H9 (cell line): Measurements from ENCODE around the gene ARL11. TPM values are rescaled to one million over a fixed set of nuclear protein-coding genes. Genes with fewer than 3 reads are reported as not detected.

Experiments used
- DNase-seq: peaks from one replicate; pipeline ENCODE4 v3.0.0-alpha.2; 2017
- H2AFZ ChIP-seq: one replicate; pipeline ENCODE4 v1.6.1; 2013; ENCODE audit warnings: mild to moderate bottlenecking, low read length, control low read depth, moderate library complexity
- H2AK5ac ChIP-seq: 2 replicates; pipeline ENCODE4 v1.6.1; 2013; ENCODE audit warnings: low read length, control low read depth, mixed read lengths; ENCODE audit not compliant: insufficient read length
- H2BK120ac ChIP-seq: one replicate; pipeline ENCODE4 v1.6.1; 2013; ENCODE audit warnings: low read depth, mild to moderate bottlenecking, low read length, control low read depth, inconsistent platforms; ENCODE audit not compliant: poor library complexity, severe bottlenecking
- H2BK12ac ChIP-seq: 2 replicates; pipeline ENCODE4 v1.6.1; 2013; ENCODE audit warnings: low read length, control low read depth, mixed read lengths, low read depth; ENCODE audit not compliant: insufficient read length
- H2BK15ac ChIP-seq: 2 replicates; pipeline ENCODE4 v1.6.1; 2013; ENCODE audit warnings: low read depth, low read length, control low read depth
- H2BK20ac ChIP-seq: one replicate; pipeline ENCODE4 v1.6.1; 2013; ENCODE audit warnings: low read depth, mild to moderate bottlenecking, low read length, control low read depth, inconsistent platforms; ENCODE audit not compliant: poor library complexity, severe bottlenecking
- H2BK5ac ChIP-seq: 2 replicates; pipeline ENCODE4 v1.6.1; 2013; ENCODE audit warnings: low read length, control low read depth, mixed read lengths; ENCODE audit not compliant: insufficient read length
- H3K14ac ChIP-seq: 2 replicates; pipeline ENCODE4 v1.6.1; 2013; ENCODE audit warnings: low read length, control low read depth; ENCODE audit not compliant: insufficient read depth
- H3K18ac ChIP-seq: 2 replicates; pipeline ENCODE4 v1.6.1; 2013; ENCODE audit warnings: low read depth, mild to moderate bottlenecking, mixed read lengths, low read length, control low read depth; ENCODE audit not compliant: insufficient read length
- H3K23ac ChIP-seq: 2 replicates; pipeline ENCODE4 v1.6.1; 2013; ENCODE audit warnings: low read length, control low read depth, mixed read lengths, low read depth; ENCODE audit not compliant: insufficient read length
- H3K23me2 ChIP-seq: 2 replicates; pipeline ENCODE4 v1.6.1; 2013; ENCODE audit warnings: low read depth, mild to moderate bottlenecking, mixed read lengths, low read length, control low read depth; ENCODE audit not compliant: insufficient read length, poor library complexity, severe bottlenecking
- H3K27ac ChIP-seq: 2 replicates; pipeline ENCODE4 v1.5.1; 2013; ENCODE audit warnings: low read length, control low read depth, mixed read lengths, low read depth; ENCODE audit not compliant: insufficient read length
- H3K27me3 ChIP-seq: 2 replicates; pipeline ENCODE4 v1.6.1; 2013; ENCODE audit warnings: low read length, control low read depth, inconsistent platforms; ENCODE audit not compliant: insufficient read depth
- H3K4ac ChIP-seq: 2 replicates; pipeline ENCODE4 v1.6.1; 2013; ENCODE audit warnings: low read depth, mild to moderate bottlenecking, control low read depth, inconsistent platforms, low read length, moderate library complexity
- H3K4me1 ChIP-seq: 2 replicates; pipeline ENCODE4 v1.6.1; 2013; ENCODE audit warnings: low read length, control low read depth, inconsistent platforms; ENCODE audit not compliant: insufficient read depth
- H3K4me2 ChIP-seq: 2 replicates; pipeline ENCODE4 v1.6.1; 2013; ENCODE audit warnings: low read length, control low read depth, mixed read lengths; ENCODE audit not compliant: insufficient read length, insufficient read depth
- H3K56ac ChIP-seq: 2 replicates; pipeline ENCODE4 v1.6.1; 2013; ENCODE audit warnings: low read depth, mild to moderate bottlenecking, mixed read lengths, low read length, control low read depth; ENCODE audit not compliant: insufficient read length
- H3K79me1 ChIP-seq: 2 replicates; pipeline ENCODE4 v1.6.1; 2013; ENCODE audit warnings: low read depth, mild to moderate bottlenecking, moderate library complexity, low read length, control low read depth, inconsistent platforms; ENCODE audit not compliant: insufficient read depth, poor library complexity, severe bottlenecking
- H3K79me2 ChIP-seq: 2 replicates; pipeline ENCODE4 v1.6.1; 2013; ENCODE audit warnings: low read length, control low read depth, inconsistent platforms; ENCODE audit not compliant: insufficient read depth
- H3K9ac ChIP-seq: 2 replicates; pipeline ENCODE4 v1.6.1; 2013; ENCODE audit warnings: low read length, control low read depth, mixed read lengths; ENCODE audit not compliant: insufficient read length; ENCODE audit errors: extremely low read depth
- H3K9me3 ChIP-seq: one replicate; pipeline ENCODE4 v1.6.1; 2013; ENCODE audit warnings: low read depth, low read length, inconsistent platforms; ENCODE audit not compliant: control insufficient read depth
- H3T11ph ChIP-seq: one replicate; pipeline ENCODE4 v1.6.1; 2013; ENCODE audit warnings: mild to moderate bottlenecking, low read length, control low read depth, inconsistent platforms
- H4K20me1 ChIP-seq: one replicate; pipeline ENCODE4 v1.6.1; 2013; ENCODE audit not compliant: control insufficient read depth, insufficient read length, insufficient read depth
- H4K5ac ChIP-seq: 2 replicates; pipeline ENCODE4 v1.6.1; 2013; ENCODE audit warnings: low read depth, mild to moderate bottlenecking, mixed read lengths, low read length, control low read depth; ENCODE audit not compliant: insufficient read length
- H4K8ac ChIP-seq: replicated peaks from 2 replicates; pipeline ENCODE4 v1.6.1; 2013; ENCODE audit warnings: low read length, control low read depth, mixed read lengths, low read depth; ENCODE audit not compliant: insufficient read length
- H4K91ac ChIP-seq: 2 replicates; pipeline ENCODE4 v1.6.1; 2013; ENCODE audit warnings: low read depth, mild to moderate bottlenecking, moderate library complexity, mixed read lengths, low read length, control low read depth; ENCODE audit not compliant: insufficient read length
- H3K27ac Mint-ChIP-seq, 3 experiments: 2 replicates in 2 of 3; 3 replicates in 1 of 3; pipeline ENCODE4 v1.8.0; 2020 to 2021; ENCODE audit warnings: mixed read lengths in 3 of 3, mild to moderate bottlenecking in 1 of 3, moderate library complexity in 1 of 3
- H3K27me3 Mint-ChIP-seq: 2 replicates; pipeline ENCODE4 v1.8.0; 2021; ENCODE audit warnings: low read depth, mild to moderate bottlenecking, moderate library complexity, mixed read lengths
- H3K36me3 Mint-ChIP-seq, 3 experiments: 2 replicates in 2 of 3; 3 replicates in 1 of 3; pipeline ENCODE4 v1.8.0; 2020 to 2021; ENCODE audit warnings: low read depth in 3 of 3, mixed read lengths in 3 of 3; ENCODE audit not compliant: insufficient read depth in 1 of 3
- H3K4me1 Mint-ChIP-seq, 2 experiments: 2 replicates each; pipeline ENCODE4 v1.8.0; 2020; ENCODE audit warnings: mixed read lengths in 2 of 2
- H3K4me3 Mint-ChIP-seq, 2 experiments: 2 replicates in 1 of 2; 3 replicates in 1 of 2; pipeline ENCODE4 v1.8.0; 2020 to 2021; ENCODE audit warnings: mild to moderate bottlenecking in 2 of 2, mixed read lengths in 2 of 2, moderate library complexity in 1 of 2
- H3K9me3 Mint-ChIP-seq, 2 experiments: 2 replicates in 1 of 2; 3 replicates in 1 of 2; pipeline ENCODE4 v1.8.0; 2020; ENCODE audit warnings: mild to moderate bottlenecking in 2 of 2, mixed read lengths in 2 of 2, moderate library complexity in 1 of 2
- CTCF ChIP-seq: fragments of 200-600 bp; sonication (generic); conservative IDR thresholded peaks from 3 replicates; pipeline ENCODE4 v1.8.0; 2021; ENCODE audit warnings: antibody characterized with exemption, mild to moderate bottlenecking
- WGBS: extraction: QIAGEN DNeasy Blood & Tissue Kit; methylation state at CpG from one replicate; pipeline ENCODE4 v1.1.7; 2013; ENCODE audit warnings: missing lambda C conversion rate, low lambda C conversion rate, mixed read lengths; ENCODE audit not compliant: insufficient read length; ENCODE audit errors: extremely low coverage; 5-methylcytosine and 5-hydroxymethylcytosine counted together
- total RNA-seq: library from RNA; stranded (reverse); gene quantifications from 2 replicates; pipeline ENCODE4 v1.2.1, GENCODE V29; 2021

ARL11 gene
- total RNA-seq, 1 experiment from 2014 or later = 0.42 TPM

GRCh38 chr13:49670828-49671227 is 42.5 kb downstream of the ARL11 start:
- no peak overlapping the region for H3K27ac ChIP-seq
- H2AFZ ChIP-seq = no peak overlapping the region
- peaks cover 40 to 44% (median 42%) of the 10 kb centered on the region in 3 experiments for H3K36me3 Mint-ChIP-seq
- H3K9me3 Mint-ChIP-seq = no peaks in the 10 kb centered on the region; a peak in 2 of 5 replicates
- H3K4me1 Mint-ChIP-seq = peaks cover 21 to 22% of the 10 kb centered on the region in 2 experiments
- no peak overlapping the region for H4K91ac ChIP-seq
- H3K4me1 ChIP-seq = no peaks in the 10 kb centered on the region
- H3K14ac ChIP-seq = no peak overlapping the region
- H3K9me3 ChIP-seq = no peaks in the 10 kb centered on the region
- no peak for DNase-seq
- no peak overlapping the region for H2BK15ac ChIP-seq
- no peak overlapping the region for H3K4me2 ChIP-seq
- H3T11ph ChIP-seq = no peak overlapping the region
- no peak overlapping the region for H2BK12ac ChIP-seq
- H3K23ac ChIP-seq = no peak overlapping the region
- H3K4ac ChIP-seq = no peak overlapping the region
- H3K18ac ChIP-seq = no peak overlapping the region
- no peaks in the 10 kb centered on the region for H3K27me3 ChIP-seq
- H4K20me1 ChIP-seq = no peaks in the 10 kb centered on the region
- H3K27me3 Mint-ChIP-seq = no peaks in the 10 kb centered on the region; the same call in 1 of the 2 replicates
- H3K9ac ChIP-seq = no peak overlapping the region
- no peaks in the 10 kb centered on the region for H3K79me1 ChIP-seq
- peak overlapping the region in 2 of 3 experiments; percentile 60 to 75; a peak in 4 of 7 replicates for H3K27ac Mint-ChIP-seq
- H3K23me2 ChIP-seq = no peaks in the 10 kb centered on the region
- no peak overlapping the region for H3K56ac ChIP-seq
- H4K5ac ChIP-seq = no peak overlapping the region
- H2BK120ac ChIP-seq = no peak overlapping the region
- H2BK20ac ChIP-seq = no peak overlapping the region
- peaks cover 4% of the 10 kb centered on the region; the same call in 1 of the 2 replicates for H3K79me2 ChIP-seq
- H3K4me3 Mint-ChIP-seq = no peak overlapping the region
- no peak overlapping the region for H2BK5ac ChIP-seq
- no peak overlapping the region for H4K8ac ChIP-seq
- no peak for TF ChIP-seq CTCF
- WGBS = no CpG with 5 or more reads among the region's 5 CpGs
- H2AK5ac ChIP-seq = no peak overlapping the region
